ENCODE results near the gene ARHGEF4. TPM values are rescaled to one million over a fixed set of nuclear protein-coding genes. Genes with fewer than 3 reads are reported as not detected.

ARHGEF4 gene
- total and polyA plus RNA-seq, 10 of the 15 experiments (the other 5 are each of a cell fraction or from before 2014, with no cell fraction given): 0.02 to 0.24 (median 0.16) TPM; not detected in 6

DNA sequence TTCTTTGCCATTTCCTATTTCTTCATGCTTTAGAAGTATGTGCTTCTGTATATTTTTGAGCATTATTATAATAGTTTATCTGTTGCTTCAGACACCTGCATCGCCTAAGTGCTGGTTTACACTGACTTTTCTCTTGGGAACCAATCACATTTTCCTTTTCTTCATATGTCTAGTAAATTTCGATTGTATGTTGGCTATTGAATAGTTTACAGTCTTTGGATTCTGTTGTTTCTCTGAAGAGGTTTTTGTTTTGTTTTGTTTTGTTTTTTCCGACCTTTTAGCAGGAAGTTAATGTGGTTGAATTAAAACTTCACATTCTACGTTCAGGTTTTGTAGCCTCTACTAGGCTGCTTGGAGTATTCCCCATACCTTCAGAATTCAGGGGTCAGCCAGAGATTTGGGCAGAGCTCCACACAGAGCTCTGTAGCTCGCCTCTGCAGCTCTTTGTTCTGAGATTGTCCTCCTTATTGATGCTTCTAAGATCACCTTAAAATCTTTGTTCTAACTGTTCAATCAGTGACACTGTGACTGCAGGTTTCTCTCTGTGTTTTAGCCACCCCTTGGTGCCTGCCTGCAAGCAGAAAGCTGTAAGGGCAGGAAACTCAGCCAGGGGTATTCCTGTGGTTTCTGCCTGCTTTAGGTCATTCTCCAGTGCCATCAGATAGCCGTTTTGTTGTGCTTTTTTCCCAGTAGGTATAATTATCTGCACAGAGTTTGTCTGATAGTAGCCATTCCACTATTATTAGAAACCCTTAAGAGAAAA is 173.2 kb downstream of the ARHGEF4 start:
- Histone ChIP-seq H3K4me1 (ENCODE audit: control insufficient read depth, insufficient read depth, low read length) (no peaks in the 10 kb centered on the region), H3K27ac (ENCODE audit: control insufficient read depth, insufficient read depth) (no peak overlapping the region), H3K4me3 (no peak overlapping the region), H2AFZ (ENCODE audit: control insufficient read depth, low read depth, low read length) (no peak overlapping the region), H3K36me3 (ENCODE audit: control insufficient read depth in 2 of 2, insufficient read depth in 2 of 2, low read length in 1 of 2) (no peaks in the 10 kb centered on the region), H3K9me3 (replicated peaks; ENCODE audit: control insufficient read depth, insufficient read depth, low read length) (no peaks in the 10 kb centered on the region), H3K27me3 (replicated peaks in 1 of 2; ENCODE audit: control insufficient read depth in 2 of 2, insufficient read depth in 2 of 2, low read length in 1 of 2) (peaks cover 0 to 2% of the 10 kb centered on the region in 2 experiments; a peak in 1 of 4 replicates), H3K4me2 (ENCODE audit: control insufficient read depth, insufficient read depth) (no peak overlapping the region), H3K79me2 (ENCODE audit: control insufficient read depth, insufficient read depth, low read length) (no peaks in the 10 kb centered on the region), H3K9ac (ENCODE audit: control insufficient read depth, insufficient read depth, low read length) (no peak overlapping the region), H4K20me1 (ENCODE audit: control insufficient read depth, insufficient read depth) (no peaks in the 10 kb centered on the region)
- ChIA-PET SMC1A (ENCODE audit: uncharacterized antibody, unreplicated experiment) (interaction anchor here (1.7 kb wide), 1 partner anchor 11 kb away, joined by 5 read pairs; no protein-coding TSS in a partner anchor), POLR2A (no interaction called here), CTCF (no interaction called here), RAD21 (ENCODE audit: unreplicated experiment) (no interaction called here)
- 1% methylated on average over 6 of the region's 6 CpGs for WGBS (ENCODE audit: insufficient coverage, insufficient replicate concordance, low lambda C conversion rate, missing lambda C conversion rate)
- FAIRE-seq (no peak), ATAC-seq (no peak), DNase-seq (ENCODE audit: low read depth, low spot score) (no peak)
- BruUV-seq (replicated peaks): no TSS peak
- no peak for TF ChIP-seq BMI1 (IDR thresholded peaks at IDR 0.05; ENCODE audit: borderline replicate concordance)
- TF ChIP-seq MYB (IDR thresholded peaks at IDR 0.05; ENCODE audit: borderline replicate concordance, low read depth, low read length): no peak
- TF ChIP-seq HDAC6 (IDR thresholded peaks at IDR 0.05; ENCODE audit: unreplicated experiment): no peak
- TF ChIP-seq FOXM1 (IDR thresholded peaks at IDR 0.05; ENCODE audit: low read depth, low read length): no peak
- TF ChIP-seq EGR1 (IDR thresholded peaks at IDR 0.05; ENCODE audit: borderline replicate concordance in 1 of 2, low read depth in 2 of 2, low read length in 2 of 2): no peak
- intact Hi-C loops (cut with micrococcal nuclease; ENCODE audit: unreplicated experiment) (no loop called here), in situ Hi-C loops (cut with MboI) (no loop called here)

DNA sequence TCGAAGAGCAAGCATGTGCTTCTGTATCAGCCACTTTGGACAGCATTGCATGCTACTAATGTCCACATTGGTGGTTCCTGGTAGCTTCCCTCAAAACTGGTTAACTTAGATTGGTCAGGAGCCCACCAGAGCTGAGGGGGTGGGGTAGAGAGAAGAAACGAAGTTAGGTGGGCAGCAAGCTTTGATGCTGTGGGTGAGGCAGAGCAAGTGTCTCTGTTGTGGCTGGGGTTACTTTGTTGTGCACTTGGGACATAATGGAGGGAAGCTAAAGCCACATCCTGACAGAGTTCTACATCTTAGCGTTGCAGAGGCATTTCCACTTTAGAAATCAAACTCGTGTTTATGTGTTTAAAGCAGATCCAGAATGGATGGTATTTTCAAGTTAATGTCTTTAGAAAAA is 173.9 kb downstream of the ARHGEF4 start:
- Histone ChIP-seq H4K20me1 (ENCODE audit: control insufficient read depth, insufficient read depth) (no peaks in the 10 kb centered on the region), H3K4me3 (no peak overlapping the region), H3K27ac (ENCODE audit: control insufficient read depth, insufficient read depth) (no peak overlapping the region), H3K36me3 (ENCODE audit: control insufficient read depth in 2 of 2, insufficient read depth in 2 of 2, low read length in 1 of 2) (no peaks in the 10 kb centered on the region), H3K9ac (ENCODE audit: control insufficient read depth, insufficient read depth, low read length) (no peak overlapping the region), H3K9me3 (replicated peaks; ENCODE audit: control insufficient read depth, insufficient read depth, low read length) (no peaks in the 10 kb centered on the region), H3K79me2 (ENCODE audit: control insufficient read depth, insufficient read depth, low read length) (no peaks in the 10 kb centered on the region), H3K27me3 (replicated peaks in 1 of 2; ENCODE audit: control insufficient read depth in 2 of 2, insufficient read depth in 2 of 2, low read length in 1 of 2) (peaks cover 0 to 2% of the 10 kb centered on the region in 2 experiments; a peak in 1 of 4 replicates), H3K4me1 (ENCODE audit: control insufficient read depth, insufficient read depth, low read length) (no peaks in the 10 kb centered on the region), H3K4me2 (ENCODE audit: control insufficient read depth, insufficient read depth) (no peak overlapping the region), H2AFZ (ENCODE audit: control insufficient read depth, low read depth, low read length) (no peak overlapping the region)
- RAD21 ChIA-PET (ENCODE audit: unreplicated experiment): no interaction called here
- 6% methylated on average over 4 of the region's 4 CpGs for WGBS (ENCODE audit: insufficient coverage, insufficient replicate concordance, low lambda C conversion rate, missing lambda C conversion rate)
- no peak for FAIRE-seq
- SMC1A ChIA-PET (ENCODE audit: uncharacterized antibody, unreplicated experiment): interaction anchor here (0.9 kb wide), 1 partner anchor 9 kb away, joined by 4 read pairs; no protein-coding TSS in a partner anchor
- TF ChIP-seq GATAD2B (conservative IDR thresholded peaks at IDR 0.05; ENCODE audit: low read depth) (no peak), LARP7 (IDR thresholded peaks at IDR 0.05) (no peak), ZSCAN29 (IDR thresholded peaks at IDR 0.05) (no peak), PML (IDR thresholded peaks at IDR 0.05; ENCODE audit: low read length) (no peak)
- TF ChIP-seq, protein P1, sequence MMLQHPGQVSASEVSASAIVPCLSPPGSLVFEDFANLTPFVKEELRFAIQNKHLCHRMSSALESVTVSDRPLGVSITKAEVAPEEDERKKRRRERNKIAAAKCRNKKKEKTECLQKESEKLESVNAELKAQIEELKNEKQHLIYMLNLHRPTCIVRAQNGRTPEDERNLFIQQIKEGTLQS (IDR thresholded peaks at IDR 0.05; ENCODE audit: borderline replicate concordance, extremely low read depth, low read depth, low read length): no peak
- TF ChIP-seq, protein P2, sequence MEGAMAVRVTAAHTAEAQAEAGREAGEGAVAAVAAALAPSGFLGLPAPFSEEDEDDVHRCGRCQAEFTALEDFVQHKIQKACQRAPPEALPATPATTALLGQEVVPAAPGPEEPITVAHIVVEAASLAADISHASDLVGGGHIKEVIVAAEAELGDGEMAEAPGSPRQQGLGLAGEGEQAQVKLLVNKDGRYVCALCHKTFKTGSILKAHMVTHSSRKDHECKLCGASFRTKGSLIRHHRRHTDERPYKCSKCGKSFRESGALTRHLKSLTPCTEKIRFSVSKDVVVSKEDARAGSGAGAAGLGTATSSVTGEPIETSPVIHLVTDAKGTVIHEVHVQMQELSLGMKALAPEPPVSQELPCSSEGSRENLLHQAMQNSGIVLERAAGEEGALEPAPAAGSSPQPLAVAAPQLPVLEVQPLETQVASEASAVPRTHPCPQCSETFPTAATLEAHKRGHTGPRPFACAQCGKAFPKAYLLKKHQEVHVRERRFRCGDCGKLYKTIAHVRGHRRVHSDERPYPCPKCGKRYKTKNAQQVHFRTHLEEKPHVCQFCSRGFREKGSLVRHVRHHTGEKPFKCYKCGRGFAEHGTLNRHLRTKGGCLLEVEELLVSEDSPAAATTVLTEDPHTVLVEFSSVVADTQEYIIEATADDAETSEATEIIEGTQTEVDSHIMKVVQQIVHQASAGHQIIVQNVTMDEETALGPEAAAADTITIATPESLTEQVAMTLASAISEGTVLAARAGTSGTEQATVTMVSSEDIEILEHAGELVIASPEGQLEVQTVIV (IDR thresholded peaks at IDR 0.05; ENCODE audit: borderline replicate concordance, partially characterized antibody): no peak
- CTCF ChIA-PET: no interaction called here
- intact Hi-C loops (cut with micrococcal nuclease; ENCODE audit: unreplicated experiment): no loop called here
- in situ Hi-C loops (cut with MboI): no loop called here
- DNase-seq (ENCODE audit: low read depth, low spot score): no peak
- ATAC-seq: no peak
- BruUV-seq (replicated peaks): no TSS peak
- POLR2A ChIA-PET: no interaction called here
